ENCODE results near the gene TCF23.
"Not testable (repeated sequence)": the region's sequence is repeated elsewhere in the genome, so short reads cannot be mapped to it uniquely, and the experiment has no call there.

The TCF23 gene

GRCh38 chr2:27148801-27149439 lies at the start of gene TCF23:
TSS of gene TCF23 (plus strand) at chr2:27149004. CDS start at chr2:27149134, 130 bp downstream.
- DNase-seq = no peak

- DNase-seq = no peak
Observed at GRCh38 chr2:27099334-27099955, 49.4 kb upstream of the TCF23 start.

GRCh38 chr2:27100036-27100435 lies 48.8 kb upstream of the TCF23 start:
- DNase-seq = no peak

- DNase-seq = no peak
Observed at GRCh38 chr2:27102329-27102728, 46.5 kb upstream of the TCF23 start.

- no peak for DNase-seq
Observed at GRCh38 chr2:27105981-27106380, 42.8 kb upstream of the TCF23 start.

- no peak for DNase-seq
Observed at GRCh38 chr2:27108221-27108620, 40.6 kb upstream of the TCF23 start.

GRCh38 chr2:27109083-27109482 lies 39.7 kb upstream of the TCF23 start:
- DNase-seq = no peak

GRCh38 chr2:27110603-27111352 lies 38.0 kb upstream of the TCF23 start:
- DNase-seq = not testable (repeated sequence)

- not testable (repeated sequence) for DNase-seq
Observed at GRCh38 chr2:27111392-27112078, 37.3 kb upstream of the TCF23 start.

- DNase-seq = no peak
Observed at GRCh38 chr2:27115519-27115918, 33.3 kb upstream of the TCF23 start.

- DNase-seq = no peak
Observed at GRCh38 chr2:27117995-27118524, 30.7 kb upstream of the TCF23 start.

- no peak for DNase-seq
Observed at GRCh38 chr2:27118525-27119329, 30.1 kb upstream of the TCF23 start, which contains the start of gene CGREF1. TSS of gene CGREF1 (minus strand) at chr2:27119128. CDS start at chr2:27104366, 14,762 bp downstream.

- DNase-seq = not testable (repeated sequence)
Observed at GRCh38 chr2:27119330-27119670, 29.5 kb upstream of the TCF23 start.

- DNase-seq = no peak
Observed at GRCh38 chr2:27121906-27122305, 26.9 kb upstream of the TCF23 start.

- DNase-seq = no peak
Observed at GRCh38 chr2:27122791-27123190, 26.0 kb upstream of the TCF23 start.

- peak; percentile 64 for DNase-seq
Observed at GRCh38 chr2:27123302-27124150, 25.3 kb upstream of the TCF23 start, which contains the start of gene ABHD1. TSS of gene ABHD1 (plus strand) at chr2:27123815. CDS start at chr2:27123949, 134 bp downstream.

GRCh38 chr2:27125104-27125503 lies 23.7 kb upstream of the TCF23 start:
- no peak for DNase-seq

GRCh38 chr2:27126252-27126710 lies 22.5 kb upstream of the TCF23 start:
- no peak for DNase-seq

GRCh38 chr2:27127883-27128667 lies 20.7 kb upstream of the TCF23 start:
- no peak for DNase-seq

Data from right forelimb (tissue), 1 donor.